A549 (cell line): ENCODE results near the gene SLFN5. TPM values are rescaled to one million over a fixed set of nuclear protein-coding genes. Genes with fewer than 3 reads are reported as not detected.

Experiments
- ATAC-seq, 2 experiments: fragments of 200-7000 bp in 1 of 2; fragments of >200 bp in 1 of 2; cut with Nextera tagmentation in 1 of 2; cut with Tn5 transposase in 1 of 2; 3 replicates each; pipeline versions ENCODE4 v1.8.0 to v1.9.1; 2018 to 2020; ENCODE audit warnings: mild to moderate bottlenecking in 1 of 2, moderate library complexity in 1 of 2
- CTCF ChIA-PET: fragments of 300-600 bp; sonication (Branson Sonifier 250); formaldehyde crosslinking; extraction: SDS; loops from one replicate; lab custom pipeline; 2021; ENCODE audit warnings: antibody characterized with exemption, inconsistent platforms; lab: Yijun Ruan, JAX
- POLR2A ChIA-PET: fragments of 350-600 bp; formaldehyde crosslinking; extraction: SDS; loops from one replicate; lab custom pipeline; 2021; ENCODE audit warnings: antibody characterized with exemption, inconsistent platforms; lab: Yijun Ruan, JAX
- DNase-seq, 2 experiments: peaks; one replicate each; pipeline versions ENCODE4 v3.0.0 to v3.0.0-alpha.2; 2011 to 2016; ENCODE audit warnings: low read depth in 1 of 2, low spot score in 1 of 2
- FAIRE-seq: peaks from 2 replicates; lab custom pipeline; 2011; peaks lifted over from hg19 to GRCh38; lab: Jason Lieb, UNC
- H3K27ac ChIP-seq, 2 experiments: fragments of >200 bp; sonication (Bioruptor Twin); formaldehyde crosslinking; 3 replicates each; pipeline ENCODE4 v1.5.1; 2016 to 2017
- H3K4me1 ChIP-seq: fragments of >200 bp; sonication (Bioruptor Twin); formaldehyde crosslinking; 3 replicates; pipeline ENCODE4 v1.6.1; 2016
- H3K4me2 ChIP-seq: fragments of >200 bp; sonication (Bioruptor Twin); formaldehyde crosslinking; 3 replicates; pipeline ENCODE4 v1.6.1; 2016
- H3K4me3 ChIP-seq: fragments of >200 bp; sonication (Bioruptor Twin); formaldehyde crosslinking; 3 replicates; pipeline ENCODE4 v1.5.1; 2016
- H3K9me3 ChIP-seq: fragments of >200 bp; sonication (Bioruptor Twin); formaldehyde crosslinking; 3 replicates; pipeline ENCODE4 v1.6.1; 2016
- CBX2 ChIP-seq: fragments of 200-600 bp; sonication (generic); IDR thresholded peaks from 2 replicates; pipeline ENCODE4 v1.6.1; 2016; ENCODE audit warnings: low read depth, mild to moderate bottlenecking, borderline replicate concordance
- CEBPB ChIP-seq, 2 experiments: fragments of >200 bp in 1 of 2; sonication (Bioruptor Twin) in 1 of 2; formaldehyde crosslinking in 1 of 2; IDR thresholded peaks; 2 replicates each; pipeline ENCODE4 v1.6.1; 2012 to 2016
- CHD2 ChIP-seq: fragments of 150-350 bp; IDR thresholded peaks from 2 replicates; pipeline ENCODE4 v1.6.1; 2014; ENCODE audit warnings: low read length; ENCODE audit not compliant: partially characterized antibody
- EHF ChIP-seq: fragments of 250-450 bp; sonication (Bioruptor Pico); IDR thresholded peaks from 2 replicates; pipeline ENCODE4 v1.5.0; 2020; ENCODE audit warnings: mild to moderate bottlenecking
- EP300 ChIP-seq, 2 experiments: fragments of >200 bp; sonication (Bioruptor Twin); formaldehyde crosslinking; IDR thresholded peaks; 2 replicates in 1 of 2; 3 replicates in 1 of 2; pipeline ENCODE4 v1.6.1; 2016 to 2017
- ESRRA ChIP-seq: fragments of 150-350 bp; IDR thresholded peaks from 2 replicates; pipeline ENCODE4 v1.6.1; 2014; ENCODE audit warnings: mild to moderate bottlenecking, low read length, borderline replicate concordance
- FOSB ChIP-seq: fragments of 250-450 bp; sonication (Bioruptor Pico); IDR thresholded peaks from 2 replicates; pipeline ENCODE4 v1.5.0; 2020; ENCODE audit warnings: mild to moderate bottlenecking, moderate library complexity
- FOSL2 ChIP-seq, 2 experiments: fragments of 450-650 bp in 1 of 2; fragments of >200 bp in 1 of 2; sonication (Bioruptor Twin) in 1 of 2; formaldehyde crosslinking; IDR thresholded peaks; 2 replicates each; pipeline versions ENCODE4 v1.5.0 to v1.6.1; 2016 to 2020; ENCODE audit warnings: mild to moderate bottlenecking in 1 of 2, moderate library complexity in 1 of 2
- HDAC2 ChIP-seq: fragments of 200-600 bp; sonication (generic); IDR thresholded peaks from 2 replicates; pipeline ENCODE4 v1.6.1; 2016
- HOXA7 ChIP-seq: fragments of 250-450 bp; sonication (Bioruptor Pico); IDR thresholded peaks from 2 replicates; pipeline ENCODE4 v1.5.0; 2020; ENCODE audit warnings: mild to moderate bottlenecking, moderate library complexity
- HOXB13 ChIP-seq: fragments of 250-450 bp; sonication (Bioruptor Pico); IDR thresholded peaks from 2 replicates; pipeline ENCODE4 v1.5.0; 2020; ENCODE audit warnings: low read depth, mild to moderate bottlenecking, moderate library complexity
- HOXB5 ChIP-seq: fragments of 250-450 bp; sonication (Bioruptor Pico); IDR thresholded peaks from 2 replicates; pipeline ENCODE4 v1.5.0; 2020; ENCODE audit warnings: mild to moderate bottlenecking, moderate library complexity
- JUN ChIP-seq, 2 experiments: fragments of >200 bp; sonication (Bioruptor Twin); formaldehyde crosslinking; IDR thresholded peaks; 2 replicates in 1 of 2; 3 replicates in 1 of 2; pipeline ENCODE4 v1.6.1; 2016 to 2017
- JUNB ChIP-seq: fragments of >200 bp; sonication (Bioruptor Twin); formaldehyde crosslinking; IDR thresholded peaks from 2 replicates; pipeline ENCODE4 v1.6.1; 2016
- KDM1A ChIP-seq: fragments of 200-600 bp; sonication (generic); IDR thresholded peaks from 2 replicates; pipeline ENCODE4 v1.6.1; 2016; ENCODE audit warnings: low read depth, mild to moderate bottlenecking
- MAX ChIP-seq: IDR thresholded peaks from 2 replicates; pipeline ENCODE4 v1.6.1; 2012
- NFE2L2 ChIP-seq: fragments of 150-350 bp; conservative IDR thresholded peaks from 2 replicates; pipeline ENCODE4 v1.6.1; 2014; ENCODE audit warnings: low read length
- NPAS2 ChIP-seq: fragments of 250-450 bp; sonication (Bioruptor Pico); IDR thresholded peaks from 2 replicates; pipeline ENCODE4 v1.8.0; 2022; ENCODE audit warnings: mild to moderate bottlenecking, moderate library complexity, borderline replicate concordance
- NR3C1 ChIP-seq: fragments of >200 bp; sonication (Bioruptor Twin); formaldehyde crosslinking; IDR thresholded peaks from 3 replicates; pipeline ENCODE4 v1.6.1; 2017
- POLR2A ChIP-seq: IDR thresholded peaks from 2 replicates; pipeline ENCODE4 v1.6.1; 2012; ENCODE audit warnings: mild to moderate bottlenecking, low read length
- RCOR1 ChIP-seq: fragments of 150-350 bp; IDR thresholded peaks from 2 replicates; pipeline ENCODE4 v1.6.1; 2014; ENCODE audit warnings: antibody characterized with exemption, low read length, low read depth
- RFX5 ChIP-seq: fragments of 450-650 bp; IDR thresholded peaks from 2 replicates; pipeline ENCODE4 v1.7.1; 2014; ENCODE audit warnings: antibody characterized with exemption, mild to moderate bottlenecking, moderate library complexity
- SMC3 ChIP-seq: fragments of >200 bp; sonication (Bioruptor Twin); formaldehyde crosslinking; IDR thresholded peaks from 3 replicates; pipeline ENCODE4 v1.6.1; 2018; ENCODE audit warnings: inconsistent platforms
- TFCP2L1 ChIP-seq: fragments of 250-450 bp; sonication (Bioruptor Pico); IDR thresholded peaks from 2 replicates; pipeline ENCODE4 v1.5.0; 2021; ENCODE audit warnings: mild to moderate bottlenecking
- TP53 ChIP-seq: fragments of 250-450 bp; sonication (Bioruptor Pico); IDR thresholded peaks from 2 replicates; pipeline ENCODE4 v1.5.0; 2021; ENCODE audit warnings: mild to moderate bottlenecking, moderate library complexity
- USF2 ChIP-seq: fragments of 450-650 bp; IDR thresholded peaks from 2 replicates; pipeline ENCODE4 v1.6.1; 2014; ENCODE audit warnings: antibody characterized with exemption
- ZC3H11A ChIP-seq: fragments of 450-650 bp; IDR thresholded peaks from 2 replicates; pipeline ENCODE4 v1.6.1; 2014; ENCODE audit warnings: antibody characterized with exemption, mild to moderate bottlenecking
- ZFP36 ChIP-seq: fragments of 450-650 bp; IDR thresholded peaks from 2 replicates; pipeline ENCODE4 v1.6.1; 2014; ENCODE audit warnings: borderline replicate concordance; ENCODE audit not compliant: partially characterized antibody
- ZNF302 ChIP-seq: fragments of 250-450 bp; sonication (Bioruptor Pico); IDR thresholded peaks from 2 replicates; pipeline ENCODE4 v1.9.0; 2021; ENCODE audit warnings: inconsistent platforms, mild to moderate bottlenecking, moderate library complexity
- ZSCAN20 ChIP-seq: fragments of 250-450 bp; sonication (Bioruptor Pico); IDR thresholded peaks from 2 replicates; pipeline ENCODE4 v1.8.0; 2022; ENCODE audit warnings: mild to moderate bottlenecking, moderate library complexity
- WGBS: methylation state at CpG from one replicate; pipeline ENCODE4 v1.1.6; 2017; ENCODE audit errors: missing lambda C conversion rate; 5-methylcytosine and 5-hydroxymethylcytosine counted together
- polyA plus RNA-seq, 4 experiments: library from polyadenylated mRNA; depleted of rRNA in 3 of 4; stranded (reverse); fragments of >200 nt; fragmentation: RNase III in 1 of 4; extraction: RNeasy Plus Mini Kit Qiagen cat#74134 plus additional on column Dnase treatment in 1 of 4; gene quantifications; 2 replicates in 3 of 4; 3 replicates in 1 of 4; pipeline ENCODE4 v1.2.3, GENCODE V29; 2011 to 2017
- TF ChIP-seq, protein P1 (sequence below): IDR thresholded peaks from 2 replicates; pipeline ENCODE4 v1.6.1; 2012
- TF ChIP-seq, protein P2 (sequence below): fragments of 250-450 bp; sonication (Bioruptor Pico); IDR thresholded peaks from 2 replicates; pipeline ENCODE4 v1.5.0; 2020; ENCODE audit warnings: low read depth, mild to moderate bottlenecking, moderate library complexity
- TF ChIP-seq, protein P3 (sequence below): IDR thresholded peaks from 2 replicates; pipeline ENCODE4 v1.6.1; 2012; ENCODE audit warnings: low read depth, borderline replicate concordance

SLFN5 gene
- polyA plus RNA-seq, 2 of the 4 experiments (the other 2 are of a cell fraction), result 1.9 to 33.1 TPM

DNA sequence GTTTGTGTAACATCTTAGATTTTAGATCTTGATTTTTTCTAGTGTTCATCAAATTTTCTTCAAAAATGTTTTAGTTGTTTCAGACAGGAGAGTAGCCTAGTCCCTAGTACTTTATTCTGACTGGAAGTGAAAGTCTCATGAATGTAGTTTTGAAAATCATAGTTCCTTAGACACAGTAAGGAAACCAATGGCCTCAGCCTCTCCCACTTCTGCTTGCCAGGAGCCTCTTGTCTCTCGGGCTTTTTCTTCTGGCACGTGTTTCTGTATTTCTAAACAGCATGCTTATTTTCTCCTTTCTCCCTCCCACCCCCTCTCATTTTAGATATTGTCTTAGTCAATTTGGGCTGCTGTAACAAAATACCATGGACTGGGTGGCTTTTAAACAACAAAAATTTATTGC, 9.8 kb downstream of the SLFN5 start:
- H3K4me2 ChIP-seq, result no peak overlapping the region
- POLR2A ChIA-PET, result no interaction called here
- FAIRE-seq (no peak), ATAC-seq (no peak), DNase-seq (no peak)
- no peak for TF ChIP-seq EHF
- TF ChIP-seq, protein P1, sequence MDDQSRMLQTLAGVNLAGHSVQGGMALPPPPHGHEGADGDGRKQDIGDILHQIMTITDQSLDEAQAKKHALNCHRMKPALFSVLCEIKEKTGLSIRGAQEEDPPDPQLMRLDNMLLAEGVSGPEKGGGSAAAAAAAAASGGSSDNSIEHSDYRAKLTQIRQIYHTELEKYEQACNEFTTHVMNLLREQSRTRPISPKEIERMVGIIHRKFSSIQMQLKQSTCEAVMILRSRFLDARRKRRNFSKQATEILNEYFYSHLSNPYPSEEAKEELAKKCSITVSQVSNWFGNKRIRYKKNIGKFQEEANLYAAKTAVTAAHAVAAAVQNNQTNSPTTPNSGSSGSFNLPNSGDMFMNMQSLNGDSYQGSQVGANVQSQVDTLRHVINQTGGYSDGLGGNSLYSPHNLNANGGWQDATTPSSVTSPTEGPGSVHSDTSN, result no peak
- no peak for TF ChIP-seq MAX
- TF ChIP-seq, protein P2, sequence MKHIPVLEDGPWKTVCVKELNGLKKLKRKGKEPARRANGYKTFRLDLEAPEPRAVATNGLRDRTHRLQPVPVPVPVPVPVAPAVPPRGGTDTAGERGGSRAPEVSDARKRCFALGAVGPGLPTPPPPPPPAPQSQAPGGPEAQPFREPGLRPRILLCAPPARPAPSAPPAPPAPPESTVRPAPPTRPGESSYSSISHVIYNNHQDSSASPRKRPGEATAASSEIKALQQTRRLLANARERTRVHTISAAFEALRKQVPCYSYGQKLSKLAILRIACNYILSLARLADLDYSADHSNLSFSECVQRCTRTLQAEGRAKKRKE, result no peak
- TF ChIP-seq HOXB13 (CRISPR knock-in tag), result no peak
- no peak for TF ChIP-seq POLR2A
- no peak for TF ChIP-seq FOSB
- TF ChIP-seq USF2, result no peak
- peaks cover 39% of the 10 kb centered on the region for H3K4me1 ChIP-seq
- H3K27ac ChIP-seq, result peak overlapping the region in 1 of 2 experiments; percentile 76; a peak in 4 of 6 replicates
- H3K4me3 ChIP-seq, result no peak overlapping the region
- H3K9me3 ChIP-seq, result peaks cover 6% of the 10 kb centered on the region; the same call in 1 of the 3 replicates
- CTCF ChIA-PET, result interaction anchor here (0.8 kb wide), 2 partner anchors 59 to 61 kb away, joined by 3 to 4 read pairs; no protein-coding TSS in a partner anchor
- 95% methylated on average over 2 of the region's 2 CpGs for WGBS

DNA sequence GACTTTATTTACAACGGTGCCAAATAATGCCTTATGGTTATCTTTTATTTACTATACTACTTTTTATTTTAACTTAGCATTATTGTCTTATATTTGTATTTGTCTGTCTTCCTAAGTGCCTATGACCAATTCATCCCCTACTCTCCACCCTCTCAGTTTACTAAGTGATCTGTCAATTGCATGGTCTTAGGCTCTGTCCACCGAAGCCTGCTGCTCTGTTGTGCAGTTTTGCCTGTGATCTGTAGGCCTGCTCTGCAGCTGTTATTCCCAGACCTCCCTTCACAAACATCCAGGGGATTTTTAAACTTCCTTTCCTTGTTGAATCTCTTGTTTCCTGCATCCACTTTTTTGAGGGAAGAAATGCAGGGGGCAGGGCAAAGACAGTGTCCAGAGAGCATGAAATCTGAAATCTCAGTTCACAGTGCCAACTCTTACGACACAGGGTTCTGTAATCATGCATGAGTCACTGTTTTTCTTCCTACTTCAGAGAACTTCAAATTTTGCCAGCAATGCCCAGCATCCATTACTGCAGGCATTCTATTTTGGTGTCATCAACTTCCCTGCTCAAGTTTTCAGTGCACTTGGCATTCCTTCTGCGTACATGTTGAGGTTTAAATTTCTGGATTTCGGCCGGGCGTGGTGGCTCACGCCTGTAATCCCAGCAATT, 11.4 kb downstream of the SLFN5 start:
- Histone ChIP-seq H3K27ac (peak overlapping the region; percentile 60 to 76), H3K4me1 (peaks cover 45% of the 10 kb centered on the region), H3K4me3 (no peak overlapping the region), H3K9me3 (peaks cover 8% of the 10 kb centered on the region; the same call in 2 of the 3 replicates), H3K4me2 (peak overlapping the region; percentile 61)
- peak; percentile 43 to 97 for DNase-seq
- ChIA-PET POLR2A (interaction anchor here (1.6 kb wide), 1 partner anchor 11 kb away, joined by 9 read pairs; the partner anchor contains the start of gene SLFN5), CTCF (interaction anchor here (0.6 to 2.3 kb wide), 2 partner anchors 159 to 285 kb away, joined by 3 to 9 read pairs; no protein-coding TSS in a partner anchor)
- ATAC-seq, result peak; percentile 82 to 86
- 2% methylated on average over 8 of the region's 8 CpGs for WGBS
- FAIRE-seq, result peak; percentile 100
- TF ChIP-seq RCOR1 (no peak), NPAS2 (CRISPR knock-in tag) (no peak), ZFP36 (peak; percentile 63), CBX2 (no peak), JUN (IDR thresholded peaks at IDR 0.05) (peak; percentile 96 to 98; a peak in 4 of 5 replicates), JUNB (peak; percentile 97), NR3C1 (no peak), HOXB5 (CRISPR knock-in tag) (no peak), CHD2 (peak; percentile 50), HOXA7 (CRISPR knock-in tag) (no peak), RFX5 (no peak), TP53 (CRISPR knock-in tag) (no peak), SMC3 (peak; percentile 54), CEBPB (IDR thresholded peaks at IDR 0.05) (peak; percentile 98 to 100), ZSCAN20 (CRISPR knock-in tag) (no peak), ZC3H11A (no peak), NFE2L2 (no peak), EP300 (IDR thresholded peaks at IDR 0.05) (peak; percentile 75 to 86; a peak in 3 of 5 replicates), HDAC2 (no peak), ZNF302 (CRISPR knock-in tag) (no peak), POLR2A (no peak), TFCP2L1 (CRISPR knock-in tag) (no peak), FOSL2 (IDR thresholded peaks at IDR 0.05) (peak; percentile 97), FOSL2 (CRISPR knock-in tag; IDR thresholded peaks at IDR 0.05) (peak; percentile 99), KDM1A (peak; percentile 32; the same call in 1 of the 2 replicates), ESRRA (no peak)
- TF ChIP-seq, protein P3, sequence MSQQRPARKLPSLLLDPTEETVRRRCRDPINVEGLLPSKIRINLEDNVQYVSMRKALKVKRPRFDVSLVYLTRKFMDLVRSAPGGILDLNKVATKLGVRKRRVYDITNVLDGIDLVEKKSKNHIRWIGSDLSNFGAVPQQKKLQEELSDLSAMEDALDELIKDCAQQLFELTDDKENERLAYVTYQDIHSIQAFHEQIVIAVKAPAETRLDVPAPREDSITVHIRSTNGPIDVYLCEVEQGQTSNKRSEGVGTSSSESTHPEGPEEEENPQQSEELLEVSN, result no peak; the same call in 1 of the 2 replicates
- TF ChIP-seq, protein P1, result peak; percentile 51; the same call in 1 of the 2 replicates
- TF ChIP-seq, protein P2, result no peak
